ENCODE results near the gene FLOT2.
"Not testable (repeated sequence)": the region's sequence is repeated elsewhere in the genome, so short reads cannot be mapped to it uniquely, and the experiment has no call there.

Gene FLOT2

GRCh38 chr17:28895794-28896447 is 1.6 kb downstream of the FLOT2 start:
- no peak for DNase-seq

DNA sequence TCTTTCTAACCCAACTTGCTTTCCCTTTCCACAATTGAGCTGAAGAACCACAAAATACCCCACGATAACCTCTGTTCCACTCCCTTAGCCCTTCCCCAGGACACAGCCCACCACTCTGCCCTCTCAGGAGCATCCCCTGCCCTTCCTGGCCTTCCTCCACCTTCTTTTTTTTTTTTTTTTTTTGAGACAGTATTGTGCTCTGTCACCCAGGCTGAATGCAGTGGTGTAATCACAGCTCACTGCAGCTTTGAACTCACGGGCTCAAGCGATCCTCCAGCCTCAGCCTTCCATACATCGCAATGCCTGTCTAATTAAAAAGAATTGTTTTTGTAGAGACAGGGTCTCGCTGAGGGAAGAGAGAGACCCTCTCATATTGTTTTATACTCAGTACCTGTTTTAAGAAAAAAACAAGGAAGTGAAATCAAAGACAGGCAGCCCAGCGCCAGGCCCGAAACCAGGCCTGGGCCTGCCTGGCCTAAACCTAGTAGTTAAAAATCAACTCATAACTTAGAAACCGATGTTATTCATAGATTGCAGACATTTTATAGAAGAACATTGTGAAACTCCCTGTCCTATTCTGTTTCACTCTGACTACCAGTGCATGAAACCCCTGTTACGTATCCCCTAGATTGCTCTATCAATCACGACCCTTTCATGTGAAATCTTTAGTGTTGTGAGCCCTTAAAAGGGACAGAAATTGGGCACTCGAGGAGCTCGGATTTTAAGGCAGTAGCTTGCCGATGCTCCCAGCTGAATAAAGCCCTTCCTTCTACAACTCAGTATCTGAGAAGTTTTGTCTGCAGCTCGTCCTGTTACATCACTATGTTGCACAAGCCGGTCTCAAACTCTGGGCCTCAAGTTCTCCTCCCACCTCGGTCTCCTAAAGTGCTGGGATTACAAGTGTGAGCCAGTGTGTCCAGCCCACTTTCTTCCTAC is 4.0 kb downstream of the FLOT2 start:
- not testable (repeated sequence) for DNase-seq

- no peak for DNase-seq
These were observed 5.5 kb downstream of the FLOT2 start for GRCh38 chr17:28892024-28892423.

DNA sequence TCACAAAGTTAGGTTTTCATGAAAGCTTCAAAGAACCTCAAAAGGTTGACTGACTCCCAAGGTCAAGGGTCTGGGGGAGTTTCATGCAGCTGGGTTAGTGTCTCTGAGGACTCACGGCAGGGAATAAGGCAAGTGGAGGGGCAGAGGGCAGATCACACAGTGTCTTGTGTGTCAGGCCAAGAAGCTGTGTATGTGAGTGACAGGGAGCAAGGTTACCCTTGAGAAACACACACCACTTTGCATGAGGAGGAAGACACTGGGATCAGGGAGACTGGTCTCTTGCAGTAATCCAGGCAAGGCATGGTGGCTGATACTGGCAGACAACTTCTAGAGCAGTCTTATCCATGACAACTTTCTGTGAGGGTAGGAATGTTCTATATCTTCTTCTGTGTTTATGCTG is 6.3 kb downstream of the FLOT2 start:
- no peak for DNase-seq

- no peak for DNase-seq
These were observed 7.5 kb downstream of the FLOT2 start for GRCh38 chr17:28889996-28890395.

- DNase-seq = no peak
These were observed 8.7 kb downstream of the FLOT2 start for GRCh38 chr17:28888832-28889231.

DNA sequence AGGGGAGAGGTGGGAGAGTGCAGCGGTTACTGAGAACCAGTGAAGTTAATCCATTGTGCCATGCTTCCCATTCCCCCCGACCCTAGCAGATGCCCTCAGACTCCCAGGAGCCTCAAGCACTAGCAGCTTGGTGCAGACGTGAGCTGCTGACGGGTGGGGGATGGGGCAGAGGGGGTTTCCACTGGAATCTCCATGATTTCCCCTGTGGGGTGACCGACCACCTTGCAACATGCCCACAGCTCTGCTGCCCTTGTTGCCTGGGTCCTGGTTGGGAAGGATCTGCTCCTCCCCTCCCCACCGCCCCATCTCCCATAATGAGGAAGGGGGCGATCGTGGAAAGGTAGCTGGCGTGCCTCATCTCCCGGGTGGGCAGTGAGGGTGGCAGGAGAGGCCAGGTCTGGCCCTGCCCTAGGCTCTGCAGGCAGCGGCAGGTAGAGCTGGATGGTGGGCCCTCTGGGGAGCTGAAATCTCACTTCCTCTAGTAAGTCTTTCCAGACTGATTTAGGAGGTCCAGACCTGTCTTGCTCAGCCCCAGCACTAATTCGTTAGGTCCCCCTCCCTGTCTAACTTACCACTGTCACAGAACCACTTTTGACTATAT is 9.6 kb downstream of the FLOT2 start:
- no peak for DNase-seq

GRCh38 chr17:28885951-28886350 is 11.6 kb downstream of the FLOT2 start:
- DNase-seq = no peak

GRCh38 chr17:28885363-28885762 is 12.2 kb downstream of the FLOT2 start:
- DNase-seq = no peak

- no peak for DNase-seq
These were observed 13.4 kb downstream of the FLOT2 start for GRCh38 chr17:28883967-28884702.

- no peak for DNase-seq
These were observed 15.2 kb downstream of the FLOT2 start for GRCh38 chr17:28882154-28882895.

DNA sequence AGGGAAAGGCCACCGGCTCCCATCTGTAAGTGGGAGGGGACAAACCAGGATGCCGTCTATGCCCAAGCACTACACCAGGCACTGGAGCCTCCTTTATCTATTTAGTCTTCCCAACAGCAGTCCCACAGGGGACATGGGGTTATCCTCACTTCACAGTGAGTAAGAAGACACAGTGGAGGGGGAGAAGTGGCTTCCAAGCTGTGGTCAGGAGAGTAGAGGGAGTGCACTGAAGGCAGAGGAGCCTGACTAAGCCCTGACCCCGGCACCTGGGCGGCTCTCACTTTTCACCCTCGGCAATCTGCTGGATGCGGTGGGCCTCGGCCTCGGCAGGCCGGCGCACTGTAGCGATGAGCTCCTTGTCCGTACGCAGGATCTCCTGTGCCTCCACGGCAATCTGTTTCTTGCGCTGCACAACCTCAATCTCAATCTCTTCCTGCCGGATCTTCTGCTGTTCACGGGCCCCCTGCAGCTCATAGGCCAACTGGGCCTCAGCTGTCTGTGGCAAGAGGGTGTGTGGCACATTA is 15.9 kb downstream of the FLOT2 start:
- no peak for DNase-seq

DNA sequence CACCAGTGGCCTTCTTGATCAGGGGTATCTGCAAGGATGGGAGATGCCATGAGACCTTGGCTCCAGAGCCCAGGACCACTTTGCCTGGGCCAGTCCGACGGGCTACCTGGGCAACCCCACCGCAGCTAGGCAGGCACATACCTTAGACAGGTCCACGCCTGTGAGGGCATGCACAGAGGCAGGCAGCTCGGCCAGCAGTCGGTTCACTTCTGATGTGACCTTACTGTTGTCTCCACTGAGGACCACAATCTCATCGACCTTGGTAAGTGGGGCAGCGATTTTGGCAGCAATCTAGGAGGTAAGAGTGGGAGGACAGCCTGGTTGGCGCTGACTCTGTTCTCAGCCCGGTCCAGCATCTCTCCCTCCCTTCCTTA is 17.0 kb downstream of the FLOT2 start:
- DNase-seq = no peak

DNA sequence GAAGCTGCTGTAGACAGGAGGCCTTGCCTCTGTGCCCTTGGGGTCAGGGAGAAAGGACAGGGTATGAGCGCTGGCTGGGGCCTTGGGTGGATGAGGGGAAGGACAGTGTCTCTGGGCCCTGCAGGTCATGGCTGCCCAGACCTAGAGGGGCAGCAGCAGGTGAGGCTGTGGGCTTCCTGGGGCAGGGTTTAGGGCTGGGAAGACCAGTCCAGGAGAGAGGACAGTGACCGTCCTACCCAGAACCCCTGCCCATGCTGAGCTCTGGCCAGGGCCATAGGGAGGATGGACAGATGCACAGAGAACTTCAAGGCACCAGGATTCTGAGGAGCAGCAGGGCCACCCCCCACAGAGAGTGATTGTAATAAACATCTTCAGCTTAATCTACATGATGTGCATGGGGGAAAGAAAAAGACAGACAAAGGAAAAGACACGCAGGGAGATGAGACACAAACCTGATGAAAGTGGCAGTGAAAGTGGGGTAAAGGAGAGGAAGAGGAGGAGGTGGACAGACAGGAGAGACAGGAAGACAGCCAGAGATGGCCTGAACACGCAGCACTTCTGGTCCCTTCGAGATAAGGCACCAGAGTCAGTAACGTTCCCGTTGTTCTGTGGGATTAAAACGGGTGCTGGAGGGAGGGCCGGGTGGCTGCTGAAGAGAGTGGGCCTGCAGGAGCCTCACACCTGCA is 17.5 kb downstream of the FLOT2 start:
- DNase-seq = no peak

DNA sequence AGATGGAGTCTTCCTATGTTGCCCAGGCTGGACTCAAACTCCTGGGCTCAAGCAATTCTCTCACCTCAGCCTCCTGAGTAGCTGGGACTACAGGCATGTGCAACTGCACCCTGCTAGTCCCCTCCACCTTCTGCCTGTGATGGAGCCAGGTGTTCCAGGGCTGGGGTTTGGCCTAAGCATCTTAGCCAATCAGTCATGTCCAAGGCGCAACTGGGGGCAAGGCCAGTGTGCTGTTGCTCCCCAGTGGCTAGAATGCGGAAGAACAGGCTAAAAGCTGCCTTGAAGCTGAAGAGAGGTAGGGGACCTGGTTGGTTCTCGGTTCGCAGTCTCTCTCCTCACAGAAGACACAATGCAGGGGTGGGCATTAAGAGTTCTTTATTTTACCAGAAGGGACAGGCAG is 18.6 kb downstream of the FLOT2 start:
- no peak for DNase-seq

DNA sequence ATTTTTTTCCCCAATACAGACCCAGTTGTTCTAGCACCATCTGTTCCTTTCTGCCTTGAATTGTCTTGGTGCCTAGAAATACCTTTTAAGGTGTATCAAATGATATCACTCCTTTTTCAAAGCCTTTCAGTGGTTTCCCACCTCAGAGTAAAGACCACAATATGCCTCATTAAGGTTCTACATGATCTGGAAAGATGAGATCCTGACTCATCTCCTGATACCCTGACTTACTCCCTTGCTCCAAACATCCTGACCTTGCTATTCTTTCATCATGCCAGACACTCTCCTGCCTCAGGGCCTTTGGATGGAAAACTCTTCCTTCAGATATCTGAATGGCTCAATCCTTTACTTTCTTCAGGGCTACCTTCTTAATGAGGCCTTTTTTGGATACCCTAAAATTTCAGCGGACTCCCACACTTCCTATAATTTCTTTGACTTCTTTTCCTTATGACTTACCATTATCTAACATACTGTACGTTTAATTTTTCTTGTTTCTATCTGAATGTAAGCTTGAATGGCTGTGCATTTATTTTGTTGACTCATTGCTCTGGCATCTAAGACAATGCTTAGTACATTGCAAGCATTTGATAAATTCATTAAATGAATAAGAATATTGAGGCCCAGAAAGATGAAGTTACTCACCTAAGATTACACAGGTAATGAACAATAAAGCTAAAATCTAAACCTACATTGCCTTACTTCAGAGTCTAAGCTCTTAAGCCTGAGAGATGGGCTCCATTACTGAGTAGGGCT is 19.2 kb downstream of the FLOT2 start:
- no peak for DNase-seq

GRCh38 chr17:28877150-28877711 is 20.3 kb downstream of the FLOT2 start:
- DNase-seq = not testable (repeated sequence)

GRCh38 chr17:28875848-28876550 is 21.5 kb downstream of the FLOT2 start:
- DNase-seq = no peak

DNA sequence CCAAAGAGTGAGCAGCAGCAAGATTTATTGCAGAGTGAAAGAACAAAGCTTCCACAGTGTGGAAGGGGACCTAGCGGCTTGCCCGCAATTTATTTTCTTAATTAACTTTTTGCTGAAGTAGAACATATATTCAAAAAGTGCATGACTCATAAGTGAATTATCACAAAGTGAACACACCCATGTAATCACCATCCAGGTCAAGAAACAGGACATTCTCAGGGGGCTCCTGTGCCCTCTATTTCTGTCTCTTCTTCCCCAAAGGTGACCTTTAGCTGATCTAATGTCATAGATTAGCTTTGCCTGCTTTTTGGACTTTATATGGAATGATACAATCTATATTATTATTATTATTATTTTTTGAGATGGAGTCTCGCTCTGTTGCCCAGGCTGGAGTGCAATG is 22.8 kb downstream of the FLOT2 start:
- DNase-seq = no peak

GRCh38 chr17:28873839-28874238 is 23.7 kb downstream of the FLOT2 start:
- DNase-seq = no peak

Measured in stimulated activated CD4-positive, alpha-beta T cell treated with anti-CD3 and anti-CD28 coated beads, Interleukin-4, amount 100 ng/mL, for 4 hours (primary cell).